ENCODE data around the gene ADCY5. TPM values are rescaled to one million over a fixed set of nuclear protein-coding genes. Genes with fewer than 3 reads are reported as not detected.

ADCY5 gene
- total RNA-seq, 2 donors from 2014 or later = 5.6 to 7.8 TPM

- H3K36me3 ChIP-seq = no peaks in the 10 kb centered on the region
- no peak for DNase-seq
- H3K27ac ChIP-seq = no peak overlapping the region
- TF ChIP-seq CTCF (IDR thresholded peaks at IDR 0.05) = peak; percentile 47
- H3K27me3 ChIP-seq = no peaks in the 10 kb centered on the region
- H3K9me3 ChIP-seq = no peaks in the 10 kb centered on the region
- no peak overlapping the region for H3K9ac ChIP-seq (ENCODE audit: low read depth in 2 of 2, low read length in 2 of 2)
- H3K4me1 ChIP-seq = no peaks in the 10 kb centered on the region
- H3K4me3 ChIP-seq = no peak overlapping the region
- intact Hi-C loops (cut with DNase I) = loop anchor here (10.0 kb wide), 1 partner anchor 314 kb away; no protein-coding TSS in a partner anchor
Observed at GRCh38 chr3:123258811-123259420, 190.0 kb downstream of the ADCY5 start.

- intact Hi-C loops (cut with DNase I) = loop anchor here (10.0 kb wide), 1 partner anchor 314 kb away; no protein-coding TSS in a partner anchor
- no peaks in the 10 kb centered on the region for H3K9me3 ChIP-seq
Observed at GRCh38 chr3:123258359-123258758, 190.5 kb downstream of the ADCY5 start.

DNA sequence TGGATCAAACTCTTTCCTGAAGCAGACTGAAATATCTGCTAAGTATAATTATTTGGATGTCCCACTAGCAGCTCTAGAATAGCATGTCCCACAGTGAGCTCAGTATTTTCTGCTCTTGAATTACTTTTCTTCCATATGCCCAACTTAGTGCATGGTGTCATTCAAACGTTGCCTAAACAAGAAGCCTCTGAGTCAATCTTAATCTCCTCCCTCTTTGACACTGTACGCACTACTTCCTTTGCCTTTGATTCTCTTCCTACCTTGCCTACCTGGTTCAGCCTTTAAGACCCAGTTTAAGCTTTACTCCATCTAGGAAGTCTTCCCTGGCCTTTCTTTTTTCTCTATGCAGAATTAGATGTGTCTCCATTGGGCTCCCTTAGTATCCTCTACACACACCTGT is 192.6 kb downstream of the ADCY5 start:
- Histone ChIP-seq H3K4me1 (no peaks in the 10 kb centered on the region), H3K36me3 (no peaks in the 10 kb centered on the region), H3K4me3 (no peak overlapping the region), H3K27ac (no peak overlapping the region), H3K9ac (ENCODE audit: low read depth in 2 of 2, low read length in 2 of 2) (no peak overlapping the region), H3K27me3 (no peaks in the 10 kb centered on the region), H3K9me3 (no peaks in the 10 kb centered on the region)
- no peak for DNase-seq
- intact Hi-C loops (cut with DNase I) = loop anchor here (10.0 kb wide), 1 partner anchor 311 kb away; no protein-coding TSS in a partner anchor
- no peak for TF ChIP-seq CTCF (IDR thresholded peaks at IDR 0.05)

More at GRCh38 chr3:123258359-123258758, 190.5 kb downstream of the ADCY5 start:
- H3K4me3 ChIP-seq = no peak overlapping the region
- no peaks in the 10 kb centered on the region for H3K36me3 ChIP-seq
- no peaks in the 10 kb centered on the region for H3K27me3 ChIP-seq
- no peak overlapping the region for H3K27ac ChIP-seq
- no peak for TF ChIP-seq CTCF (IDR thresholded peaks at IDR 0.05)
- H3K4me1 ChIP-seq = no peaks in the 10 kb centered on the region
- DNase-seq = no peak
- H3K9ac ChIP-seq (ENCODE audit: low read depth in 2 of 2, low read length in 2 of 2) = no peak overlapping the region

GRCh38 chr3:123246866-123247265 is 202.0 kb downstream of the ADCY5 start:
- Histone ChIP-seq H3K4me1 (no peaks in the 10 kb centered on the region), H3K9me3 (no peaks in the 10 kb centered on the region), H3K27ac (no peak overlapping the region), H3K9ac (ENCODE audit: low read depth in 2 of 2, low read length in 2 of 2) (no peak overlapping the region), H3K4me3 (no peak overlapping the region), H3K27me3 (no peaks in the 10 kb centered on the region), H3K36me3 (no peaks in the 10 kb centered on the region)
- TF ChIP-seq CTCF (IDR thresholded peaks at IDR 0.05) = no peak
- intact Hi-C loops (cut with DNase I) = no loop called here
- DNase-seq = no peak

GRCh38 chr3:123244128-123244527 is 204.8 kb downstream of the ADCY5 start:
- TF ChIP-seq CTCF (IDR thresholded peaks at IDR 0.05) = no peak
- no peak overlapping the region for H3K27ac ChIP-seq
- no peaks in the 10 kb centered on the region for H3K9me3 ChIP-seq
- DNase-seq = no peak
- H3K4me1 ChIP-seq = no peaks in the 10 kb centered on the region
- no peaks in the 10 kb centered on the region for H3K27me3 ChIP-seq
- intact Hi-C loops (cut with DNase I) = no loop called here
- no peaks in the 10 kb centered on the region for H3K36me3 ChIP-seq
- no peak overlapping the region for H3K4me3 ChIP-seq
- no peak overlapping the region for H3K9ac ChIP-seq (ENCODE audit: low read depth in 2 of 2, low read length in 2 of 2)
